Measurements from ENCODE around the gene CCDC177. TPM values are rescaled to one million over a fixed set of nuclear protein-coding genes. Genes with fewer than 3 reads are reported as not detected.

CCDC177 gene
- total and polyA plus RNA-seq, 2 of the 8 experiments (the other 6 are each of a cell fraction or from before 2014, with no cell fraction given): 0.62 to 2.8 TPM

DNA sequence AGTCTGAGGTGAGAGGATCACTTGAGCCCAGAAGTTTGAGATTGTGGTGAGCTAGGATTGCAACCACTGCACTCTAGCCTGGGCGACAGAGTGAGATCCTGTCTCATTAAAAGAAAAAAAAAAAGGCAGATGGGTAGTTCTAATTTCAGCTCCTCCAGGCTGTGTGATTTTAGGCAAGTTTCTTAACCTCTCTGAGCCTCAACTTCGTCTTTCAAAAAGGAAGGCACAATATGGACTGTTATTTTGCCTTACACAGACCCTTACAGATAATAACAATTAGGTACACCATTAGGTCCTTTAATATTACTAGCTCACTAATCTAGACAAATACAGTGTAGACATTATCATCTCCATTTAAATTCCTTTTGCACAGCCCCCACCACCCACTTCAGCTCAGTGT lies 4.8 kb upstream of the CCDC177 start:
- POLR2A ChIA-PET (ENCODE audit: partially characterized antibody): interaction anchor here (1.2 kb wide), 1 partner anchor 188 kb away, joined by 3 read pairs; the partner anchor contains the start of gene SRSF5
- H2BK20ac ChIP-seq (ENCODE audit: low read length): no peak overlapping the region
- no peak for TF ChIP-seq FOSL1 (IDR thresholded peaks at IDR 0.05; ENCODE audit: insufficient read depth, low read depth, low read length)
- TF ChIP-seq KDM1A (IDR thresholded peaks at IDR 0.05; ENCODE audit: borderline replicate concordance, low read length): peak; percentile 80; the same call in 1 of the 2 replicates
- H3K56ac ChIP-seq (replicated peaks; ENCODE audit: insufficient read length, low read depth, low read length): no peak overlapping the region
- no peak overlapping the region for H4K5ac ChIP-seq (ENCODE audit: insufficient read length, low read depth, low read length)
- no peak overlapping the region; the same call in 1 of the 2 replicates for H3K27ac ChIP-seq (ENCODE audit: low read depth, low read length)
- CTCF ChIA-PET (ENCODE audit: partially characterized antibody): interaction anchor here (0.6 to 3.1 kb wide), 46 partner anchors 9 to 442 kb away, joined by 3 to 15 read pairs (median 4); no protein-coding TSS in a partner anchor
- no peak overlapping the region for H3K14ac ChIP-seq (ENCODE audit: insufficient read length)
- no peak overlapping the region for H3K18ac ChIP-seq (ENCODE audit: extremely low read depth, low read length)
- no peaks in the 10 kb centered on the region for H3K79me1 ChIP-seq (ENCODE audit: low read depth, low read length)
- H2AFZ ChIP-seq (ENCODE audit: low read length): no peak overlapping the region
- no peaks in the 10 kb centered on the region for H4K20me1 ChIP-seq (replicated peaks in 1 of 2; ENCODE audit: control insufficient read depth in 1 of 2, insufficient read depth in 2 of 2, low read length in 2 of 2)
- no peak overlapping the region for H2BK5ac ChIP-seq (ENCODE audit: low read depth, low read length)
- FAIRE-seq: no peak
- no peak overlapping the region for H3K9ac ChIP-seq (replicated peaks in 1 of 4; ENCODE audit: extremely low read depth in 1 of 4, low read depth in 3 of 4, low read length in 3 of 4)
- no peak overlapping the region for H2AK5ac ChIP-seq (ENCODE audit: low read depth, low read length)
- peaks cover 0 to 2% (median under 1%) of the 10 kb centered on the region in 4 experiments; a peak in 3 of 7 replicates for H3K27me3 ChIP-seq (replicated peaks in 1 of 4; ENCODE audit: control insufficient read depth in 3 of 4, extremely low read depth in 1 of 4, insufficient read depth in 3 of 4, low read length in 3 of 4)
- H3K4ac ChIP-seq (replicated peaks; ENCODE audit: insufficient read length, low read depth, low read length): no peak overlapping the region
- peaks cover 0 to 4% (median 0%) of the 10 kb centered on the region in 4 experiments; a peak in 1 of 7 replicates for H3K4me1 ChIP-seq (replicated peaks in 1 of 4; ENCODE audit: control insufficient read depth in 3 of 4, insufficient read depth in 4 of 4, low read length in 3 of 4)
- H3K23ac ChIP-seq (ENCODE audit: insufficient read length): no peak overlapping the region
- no peak overlapping the region for H2BK12ac ChIP-seq (ENCODE audit: low read depth, low read length)
- no peak overlapping the region for H3K4me2 ChIP-seq (ENCODE audit: insufficient read depth in 1 of 2, low read depth in 2 of 2, low read length in 2 of 2)
- 80% methylated on average over 2 of the region's 2 CpGs; no CpG with 5 or more reads in 1 of the 2 experiments for WGBS, 2 experiments (ENCODE audit: extremely low coverage in 1 of 2, insufficient coverage in 1 of 2, insufficient read length in 1 of 2, insufficient replicate concordance in 2 of 2, low coverage in 1 of 2, low lambda C conversion rate in 2 of 2, missing lambda C conversion rate in 1 of 2)
- H3K23me2 ChIP-seq (ENCODE audit: low read depth, low read length): peaks cover 2% of the 10 kb centered on the region; the same call in 1 of the 2 replicates
- H2BK15ac ChIP-seq (ENCODE audit: low read length): no peak overlapping the region
- no peaks in the 10 kb centered on the region for H3K36me3 ChIP-seq (ENCODE audit: control insufficient read depth in 2 of 4, insufficient read depth in 4 of 4, low read length in 3 of 4)
- H3K9me3 ChIP-seq (ENCODE audit: insufficient read depth in 2 of 2, low read depth in 1 of 2, low read length in 1 of 2): no peaks in the 10 kb centered on the region
- H4K8ac ChIP-seq (ENCODE audit: extremely low read depth, insufficient read depth, low read length): no peak overlapping the region
- H3K4me3 ChIP-seq (ENCODE audit: extremely low read depth in 1 of 4, insufficient read depth in 2 of 4, low read depth in 3 of 4, low read length in 4 of 4): no peak overlapping the region
- no peaks in the 10 kb centered on the region for H3K79me2 ChIP-seq (ENCODE audit: control insufficient read depth in 1 of 2, insufficient read depth in 2 of 2, low read length in 2 of 2)
- no peak for DNase-seq (ENCODE audit: low read depth in 1 of 2, low spot score in 2 of 2)
- H4K91ac ChIP-seq (replicated peaks; ENCODE audit: insufficient read length, low read length): no peak overlapping the region
- H2BK120ac ChIP-seq (replicated peaks; ENCODE audit: low read depth, low read length): no peak overlapping the region
